Putamen (tissue), 1 donor: ENCODE data around the gene C1orf198.

Experiments
- DNase-seq: peaks from one replicate; pipeline ENCODE4 v3.0.0-alpha.2; 2016; ENCODE audit warnings: low spot score

The C1orf198 gene

DNA sequence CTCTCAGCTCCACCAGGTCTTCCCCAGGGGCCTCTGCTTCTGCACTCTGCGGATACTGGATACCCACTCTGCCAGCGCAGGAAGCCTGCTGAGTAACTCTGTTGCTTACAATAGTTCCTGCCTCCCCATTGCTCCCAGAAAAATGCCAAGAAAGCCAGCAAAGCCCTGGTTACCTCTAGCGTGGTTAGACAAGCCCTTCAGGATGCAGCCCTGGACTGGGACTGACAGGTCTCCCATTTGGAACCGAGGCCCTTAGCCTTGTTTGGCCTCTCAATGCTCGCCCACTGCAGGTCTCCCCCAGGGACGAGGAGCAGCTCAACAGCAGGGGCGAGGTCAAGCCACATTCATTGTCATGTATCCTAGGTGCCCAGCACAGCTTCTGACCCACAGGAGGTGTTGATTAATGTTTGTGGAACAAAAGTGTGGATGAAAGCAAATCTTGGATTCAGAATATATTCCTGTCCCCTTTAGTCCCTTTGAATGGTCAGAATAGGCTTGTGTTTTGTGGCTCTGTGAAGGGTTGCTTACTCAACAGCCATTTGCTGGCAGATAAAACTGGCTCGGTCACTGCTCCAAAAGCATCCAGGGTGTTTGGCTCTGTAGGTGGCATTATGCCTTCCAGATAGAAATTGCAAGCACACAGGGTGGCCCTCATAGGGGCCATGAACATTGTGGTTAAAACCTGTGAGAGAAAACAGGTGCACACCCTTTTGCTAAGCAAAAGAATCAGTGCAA lies 58.9 kb downstream of the C1orf198 start:
- DNase-seq, result no peak

DNA sequence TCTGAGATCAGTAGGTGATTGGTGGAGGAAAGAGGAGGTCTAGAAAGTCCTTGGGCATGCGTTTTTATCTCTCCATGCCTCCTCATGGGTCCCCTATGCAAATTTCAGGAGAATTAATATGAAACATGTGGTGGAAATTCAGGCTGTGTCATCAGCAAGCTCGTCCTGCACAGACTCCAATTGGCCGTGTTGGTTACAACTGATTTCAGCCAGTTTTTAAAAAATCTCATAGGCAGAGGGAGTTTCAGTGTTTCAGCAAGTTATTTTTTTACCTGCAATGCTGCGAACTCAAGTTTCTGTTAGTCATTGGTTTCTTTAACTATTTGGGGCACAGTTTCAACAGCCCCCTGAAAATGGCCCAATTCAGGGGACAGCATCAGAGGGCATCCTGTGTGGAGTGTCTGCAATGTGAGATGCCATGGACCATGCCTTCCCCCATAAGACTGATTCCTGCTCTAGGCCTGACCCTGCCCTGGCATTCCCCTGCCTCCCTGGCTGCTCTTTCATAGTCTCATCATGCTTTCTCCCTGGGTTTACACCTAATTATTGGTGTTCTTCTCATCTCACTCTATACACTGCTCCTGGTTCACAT lies 59.9 kb downstream of the C1orf198 start:
- no peak for DNase-seq

DNA sequence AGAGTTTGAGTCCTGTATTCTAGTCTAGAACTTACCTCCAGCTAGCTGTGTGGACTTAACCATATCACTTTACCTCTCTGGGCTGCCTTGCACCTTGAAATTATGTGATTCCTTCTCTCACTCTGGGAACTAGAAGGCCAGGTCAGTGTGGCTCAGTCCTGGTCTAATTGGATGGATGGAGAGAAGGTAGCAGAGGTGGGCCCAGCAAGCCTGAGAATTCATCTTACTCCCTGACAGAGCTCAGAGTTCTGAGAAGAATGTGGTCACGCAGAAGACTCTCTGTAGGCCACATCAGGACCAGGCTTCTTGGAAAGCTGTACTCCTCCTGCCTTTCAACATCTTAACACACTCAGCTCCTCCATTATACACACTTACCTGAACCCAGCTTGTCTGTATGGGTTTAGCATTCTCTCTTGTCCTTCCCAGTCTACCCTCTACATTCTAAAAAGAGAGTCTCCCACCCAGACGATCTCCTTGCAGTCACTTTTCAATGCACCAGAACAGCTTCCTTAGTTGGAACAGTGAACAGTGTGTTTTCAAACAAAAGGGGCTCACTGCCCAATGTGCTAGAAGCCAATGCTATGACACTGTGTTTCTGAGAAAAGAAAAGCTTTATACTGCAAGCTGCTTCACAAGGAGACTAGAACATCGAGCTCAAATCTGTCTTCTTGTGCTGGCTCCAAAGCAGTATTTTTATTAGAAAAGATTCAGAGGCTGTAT lies 60.6 kb downstream of the C1orf198 start:
- DNase-seq, result peak; percentile 96

DNA sequence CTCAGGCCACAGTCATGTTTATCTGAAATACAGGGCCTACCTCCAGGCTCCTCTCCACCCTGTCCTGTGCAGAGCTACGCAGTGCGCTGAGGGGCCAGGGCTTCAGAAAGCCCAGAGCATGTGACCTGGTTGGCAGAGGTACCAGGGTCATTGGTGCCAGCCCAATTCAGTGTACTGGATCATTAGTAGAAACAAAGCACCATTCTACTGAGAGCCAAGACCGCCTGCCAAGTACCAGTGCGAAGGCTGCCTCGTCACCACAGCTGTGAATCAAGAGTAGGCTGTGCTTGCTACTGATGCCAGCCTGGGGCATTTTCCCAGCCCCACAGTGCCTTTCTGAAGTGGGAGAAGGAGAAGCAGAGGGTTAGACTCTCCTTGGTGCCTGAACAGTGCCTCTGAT lies 61.3 kb downstream of the C1orf198 start:
- peak; percentile 99 for DNase-seq

DNA sequence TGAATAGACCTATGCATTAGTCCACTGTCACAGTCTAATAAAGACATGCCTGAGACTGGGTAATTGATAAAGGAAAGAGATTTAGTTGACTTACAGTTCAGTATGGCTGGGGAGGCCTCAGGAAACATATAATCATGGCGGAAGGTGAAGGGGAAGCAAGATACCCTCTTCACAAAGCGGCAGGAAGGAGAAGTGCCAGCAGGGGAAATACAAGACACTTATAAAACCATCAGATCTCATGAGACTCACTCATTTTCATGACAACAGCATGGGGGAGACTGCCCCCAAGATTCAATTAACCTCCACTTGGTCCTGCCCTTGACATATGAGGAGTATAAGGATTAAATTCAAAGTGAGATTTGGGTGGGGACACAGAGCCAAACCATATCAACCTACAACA lies 61.8 kb downstream of the C1orf198 start:
- DNase-seq, result no peak

DNA sequence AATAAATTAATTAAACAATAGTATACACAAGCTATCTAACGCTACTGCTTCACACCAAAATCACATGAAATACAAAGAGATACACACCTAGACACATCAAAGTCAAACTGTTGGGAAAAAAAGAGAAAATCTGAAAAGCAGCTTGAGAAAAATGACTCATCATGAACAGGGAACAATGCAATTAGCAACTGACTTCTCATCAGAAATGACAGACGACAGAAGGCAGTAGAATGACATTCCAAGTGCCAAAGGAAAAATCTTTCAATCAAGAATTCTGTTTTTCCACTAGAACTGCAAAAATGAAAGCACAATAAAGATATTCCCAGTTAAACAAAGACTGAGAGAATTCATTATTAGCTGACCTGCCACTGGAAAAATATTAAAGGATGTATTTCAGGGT lies 63.9 kb downstream of the C1orf198 start:
- peak; percentile 72 for DNase-seq

DNA sequence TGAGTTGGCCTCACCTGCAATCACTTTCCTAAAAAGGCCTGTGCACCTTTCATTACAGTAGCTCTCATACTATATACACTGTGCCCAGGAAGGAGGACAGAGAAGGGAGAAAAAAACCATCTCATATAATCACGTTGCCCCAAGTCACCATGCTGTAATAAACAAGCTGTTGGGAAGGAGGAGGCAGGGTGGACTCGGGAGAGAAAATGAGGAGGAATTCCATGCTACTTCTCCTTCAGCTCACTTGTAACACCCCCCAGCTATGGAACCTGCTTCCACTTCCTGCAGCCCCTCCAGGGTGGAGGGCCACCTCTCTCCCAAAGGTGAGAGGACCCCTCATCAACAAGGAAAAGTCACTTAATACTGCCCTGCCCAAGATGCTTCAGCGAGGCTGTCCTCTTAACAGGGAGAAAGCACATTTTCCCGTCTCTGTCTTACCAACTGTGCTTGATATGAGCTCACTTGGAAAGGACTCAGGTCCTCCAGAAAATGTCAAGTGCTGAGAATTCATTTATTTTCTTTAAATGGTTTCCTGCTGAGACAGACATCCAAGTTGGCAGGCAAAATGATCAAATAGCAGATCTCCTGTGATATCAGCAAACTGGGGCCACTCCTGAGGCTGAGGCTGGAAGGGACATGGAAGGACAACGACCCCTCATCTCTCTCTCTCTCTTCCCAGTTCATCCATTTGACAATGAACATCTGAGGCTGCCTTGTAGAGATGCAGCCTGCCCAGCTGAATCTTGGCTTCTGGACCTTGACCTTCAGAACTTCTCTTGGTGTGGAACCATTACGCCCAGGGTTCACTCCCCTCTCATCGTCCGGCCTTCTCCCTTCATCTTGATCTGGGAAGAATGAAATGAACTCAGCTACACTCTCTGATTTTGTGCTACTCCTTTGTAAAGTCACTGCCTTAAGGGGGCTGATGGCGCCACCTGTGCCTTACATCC lies 67.2 kb downstream of the C1orf198 start:
- DNase-seq, result no peak

DNA sequence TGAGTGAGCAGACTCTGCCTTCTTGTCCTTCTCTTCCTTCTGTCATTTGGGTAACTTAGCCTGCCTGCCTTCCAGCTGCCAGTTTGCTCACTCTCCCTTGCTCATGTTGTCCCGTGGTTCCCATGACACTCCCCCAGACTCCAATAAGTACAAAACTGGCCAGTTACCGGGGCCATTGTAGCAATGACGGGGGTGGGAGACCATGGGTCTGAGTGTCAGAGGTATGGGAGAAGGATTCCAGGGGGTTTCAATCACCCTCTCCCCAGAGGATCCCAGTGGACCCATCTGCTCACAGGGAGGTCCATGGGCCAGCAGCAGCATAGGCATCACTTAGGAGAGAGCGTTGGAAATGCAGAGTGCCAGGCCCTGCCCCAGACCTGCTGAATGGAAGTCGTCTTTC lies 69.8 kb downstream of the C1orf198 start:
- DNase-seq, result no peak

DNA sequence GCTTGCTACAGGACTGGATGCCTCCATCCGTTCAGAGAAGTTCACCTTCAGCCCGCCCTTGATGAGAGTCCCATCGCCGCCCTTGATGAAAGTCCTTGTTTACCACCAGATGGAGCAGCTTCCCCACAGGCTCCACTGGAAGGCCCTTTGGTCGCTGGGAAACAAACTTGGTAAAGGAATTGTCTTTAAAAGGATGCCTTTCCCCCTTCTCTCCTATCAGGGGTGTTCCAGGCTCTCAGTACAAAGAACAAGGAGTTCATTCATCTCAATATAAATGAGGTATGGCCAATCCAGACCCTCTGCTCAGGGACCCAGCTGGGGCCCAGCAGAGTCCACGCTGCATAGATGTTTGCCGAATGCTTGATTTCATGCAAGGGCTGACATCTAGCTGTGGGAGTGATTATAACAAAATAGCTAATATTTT lies 70.4 kb downstream of the C1orf198 start:
- DNase-seq, result peak; percentile 82

DNA sequence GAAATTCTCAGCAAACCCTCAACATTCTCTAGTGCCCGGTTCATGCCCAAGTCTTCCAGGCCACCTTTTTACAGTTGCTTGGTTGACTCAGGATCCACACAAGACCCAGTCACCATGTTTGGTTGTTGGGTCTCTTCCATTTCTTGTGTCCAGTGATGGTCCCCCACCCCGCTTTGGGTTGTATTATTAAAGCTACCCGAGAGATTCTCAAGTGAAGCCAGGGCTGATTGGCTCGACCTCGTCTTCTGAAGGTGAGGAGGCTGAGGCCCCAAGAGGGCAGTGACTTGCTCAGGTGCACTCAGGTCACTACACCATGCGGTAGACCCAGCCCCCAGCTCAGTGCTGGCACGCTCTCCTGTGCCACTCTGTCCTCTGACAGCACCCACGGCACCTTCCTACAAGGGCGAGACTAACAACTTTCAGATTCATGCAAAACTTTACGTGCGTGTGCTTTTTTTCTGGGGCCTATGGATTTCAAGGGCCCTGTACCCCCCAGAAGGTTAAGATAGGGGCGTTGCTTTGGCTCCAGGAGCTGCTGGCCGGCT lies 70.9 kb downstream of the C1orf198 start:
- DNase-seq, result no peak

DNA sequence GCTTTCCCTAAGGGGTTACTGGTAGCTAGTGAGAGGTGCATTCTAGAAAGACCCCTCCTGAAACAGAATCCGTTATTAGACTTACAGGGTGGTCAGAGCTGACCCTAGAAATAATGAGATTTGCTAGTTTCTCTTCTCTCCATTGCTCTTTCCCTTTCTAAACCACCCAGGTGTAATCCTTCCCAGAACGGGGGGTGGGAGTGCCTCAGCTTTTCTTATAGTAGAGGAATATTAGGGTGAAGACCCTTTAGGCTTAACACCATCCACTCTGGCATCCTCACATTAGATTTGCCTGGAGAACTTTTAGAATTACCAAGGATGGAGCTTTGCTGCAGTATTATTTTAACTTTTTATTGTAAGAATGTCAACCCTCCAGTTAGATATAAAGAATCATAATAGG lies 71.7 kb downstream of the C1orf198 start:
- DNase-seq, result no peak

DNA sequence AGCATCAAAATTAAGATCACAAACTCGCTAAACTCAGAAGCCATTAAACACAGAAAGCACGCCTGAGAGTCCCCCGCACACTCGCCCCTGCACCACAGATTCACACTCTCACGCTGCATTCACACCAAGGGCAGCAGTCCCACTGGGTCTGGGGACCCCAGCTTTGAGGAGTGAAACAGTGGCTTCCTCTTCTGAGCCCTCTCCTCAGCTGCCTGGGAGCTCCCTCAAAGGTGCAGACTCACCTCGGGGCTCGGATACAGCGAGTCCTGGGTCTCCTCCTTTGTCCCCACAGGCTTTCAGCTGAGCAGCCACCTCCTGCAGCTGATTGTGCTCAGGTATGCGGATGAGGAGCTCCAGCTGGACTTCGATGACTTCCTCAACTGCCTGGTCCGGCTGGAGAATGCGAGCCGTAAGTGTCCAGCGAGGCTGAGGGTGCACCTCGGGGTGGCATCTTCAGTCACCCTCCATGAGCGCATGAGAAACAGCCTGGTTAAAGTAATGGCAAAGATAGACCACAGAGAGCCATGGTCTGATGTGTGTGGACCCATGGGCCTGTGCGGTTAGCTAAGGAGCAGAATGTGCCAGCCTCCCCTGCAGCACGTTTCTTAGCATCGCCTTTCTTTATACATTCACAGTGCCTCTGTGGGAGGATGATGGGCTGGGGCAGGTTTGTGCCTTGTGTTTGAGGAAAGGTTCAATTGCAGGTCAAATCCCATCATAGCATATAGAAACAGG lies 73.3 kb downstream of the C1orf198 start:
- DNase-seq, result no peak

DNA sequence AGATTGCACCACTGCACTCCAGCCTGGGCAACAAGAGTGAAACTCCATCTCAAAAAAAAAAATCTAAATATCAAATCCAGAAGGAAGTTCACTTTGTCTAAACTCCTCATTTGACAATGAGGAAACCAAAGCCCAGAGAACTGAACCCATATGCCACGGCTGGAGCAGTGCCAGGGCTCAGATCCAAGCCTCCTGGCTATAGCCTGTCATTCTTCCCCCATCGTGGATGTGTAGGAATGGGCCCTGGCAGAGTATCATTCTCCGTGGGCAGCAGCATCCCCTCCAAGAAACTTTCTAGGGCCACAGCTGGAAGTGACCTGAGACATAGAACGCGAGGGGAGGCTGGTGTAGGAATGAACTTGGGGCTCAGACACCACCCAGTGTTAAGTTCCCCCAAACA lies 73.9 kb downstream of the C1orf198 start:
- no peak for DNase-seq

DNA sequence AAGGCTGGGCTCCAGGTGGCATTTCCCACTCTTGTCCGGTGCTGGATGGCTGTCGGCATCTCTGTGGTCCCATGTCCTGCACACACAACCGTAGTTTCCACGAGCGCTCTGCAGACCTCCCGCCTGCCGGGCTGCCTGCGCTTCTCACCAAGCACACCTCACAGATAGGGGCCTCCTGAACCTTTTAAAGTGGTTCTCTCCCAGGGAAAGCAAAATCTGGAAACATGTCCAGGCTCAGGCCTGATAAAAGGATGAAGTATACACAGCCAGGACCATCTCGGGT lies 74.9 kb downstream of the C1orf198 start:
- DNase-seq, result no peak

DNA sequence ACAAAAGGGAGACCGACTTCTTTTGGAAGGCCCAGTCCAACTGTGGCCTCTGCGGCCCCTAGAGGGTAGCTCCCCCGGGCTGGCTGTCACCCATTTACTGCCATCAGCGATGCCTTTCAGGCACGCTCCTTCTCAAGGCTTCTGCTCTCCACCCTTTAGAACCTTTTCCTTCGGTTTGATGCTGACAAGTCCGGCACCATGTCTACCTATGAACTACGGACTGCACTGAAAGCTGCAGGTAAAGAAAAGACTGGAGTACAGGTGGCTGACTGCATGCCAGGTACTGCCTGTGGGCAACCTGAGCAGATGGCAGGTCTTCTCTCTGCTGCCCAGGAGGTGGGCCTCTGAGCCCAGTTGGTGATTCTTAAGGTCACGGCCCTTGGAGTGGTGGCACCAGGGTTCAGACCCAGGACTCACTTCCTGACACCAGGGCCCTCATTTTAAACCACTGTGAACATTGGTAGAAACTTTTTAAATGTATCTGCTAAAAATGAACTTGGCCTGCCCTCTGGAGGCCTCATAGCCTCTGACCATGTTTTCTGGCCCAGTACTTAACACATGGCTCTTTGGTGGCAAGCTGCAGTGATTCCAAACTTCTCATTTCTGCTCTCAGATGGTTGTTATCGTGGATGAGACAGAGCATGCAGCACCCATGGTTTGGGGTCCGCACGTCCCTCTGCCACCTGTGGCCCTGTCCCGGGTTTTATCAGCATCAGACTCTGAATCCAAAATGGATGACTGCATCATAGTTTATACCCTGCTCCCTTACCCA lies 75.4 kb downstream of the C1orf198 start:
- no peak for DNase-seq

DNA sequence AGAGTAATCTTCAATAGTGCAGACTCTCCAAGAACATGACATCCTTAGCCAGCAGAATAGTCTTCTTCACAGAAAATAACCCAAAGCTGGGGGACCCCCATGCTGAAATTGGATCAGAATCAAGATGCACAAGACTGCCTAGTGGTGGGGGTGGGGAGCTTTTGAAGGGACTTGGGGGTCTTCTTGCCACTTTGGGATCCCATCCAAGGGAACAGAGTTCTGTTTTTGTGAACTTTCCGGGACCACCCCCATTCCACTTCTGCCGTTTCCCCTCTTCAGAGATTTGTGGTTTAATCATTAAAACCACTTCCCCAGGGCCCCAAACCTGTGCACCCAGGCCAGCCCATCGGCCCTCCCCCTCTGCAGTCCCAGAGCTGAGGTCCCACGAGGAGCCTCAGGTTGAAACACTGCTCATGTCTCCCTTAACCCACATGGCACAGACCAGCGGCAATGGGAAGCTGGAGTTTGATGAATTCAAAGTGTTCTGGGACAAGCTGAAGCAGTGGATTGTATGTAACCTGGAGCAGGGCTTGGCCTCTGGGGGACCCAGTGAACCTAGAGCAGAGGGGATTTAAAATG lies 76.2 kb downstream of the C1orf198 start:
- no peak for DNase-seq

DNA sequence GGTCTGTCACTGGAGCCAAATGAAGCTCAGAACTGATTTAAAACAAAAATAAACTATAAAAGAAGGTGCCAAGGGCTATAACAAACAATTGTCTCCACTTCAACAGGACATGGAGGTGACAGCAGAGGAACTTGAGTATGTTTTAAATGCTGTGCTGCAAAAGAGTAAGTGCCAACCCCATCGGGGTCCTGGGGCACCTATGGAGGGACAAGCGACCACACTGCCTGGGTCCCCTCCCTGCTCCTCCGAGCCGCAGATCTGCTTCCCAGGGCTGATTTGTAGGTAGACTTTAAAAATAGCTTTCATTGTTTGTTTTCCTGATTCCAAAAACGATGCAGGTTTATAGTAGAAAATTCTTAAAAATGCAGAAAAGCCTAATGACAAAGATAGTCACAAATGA lies 78.3 kb downstream of the C1orf198 start:
- DNase-seq, result no peak

DNA sequence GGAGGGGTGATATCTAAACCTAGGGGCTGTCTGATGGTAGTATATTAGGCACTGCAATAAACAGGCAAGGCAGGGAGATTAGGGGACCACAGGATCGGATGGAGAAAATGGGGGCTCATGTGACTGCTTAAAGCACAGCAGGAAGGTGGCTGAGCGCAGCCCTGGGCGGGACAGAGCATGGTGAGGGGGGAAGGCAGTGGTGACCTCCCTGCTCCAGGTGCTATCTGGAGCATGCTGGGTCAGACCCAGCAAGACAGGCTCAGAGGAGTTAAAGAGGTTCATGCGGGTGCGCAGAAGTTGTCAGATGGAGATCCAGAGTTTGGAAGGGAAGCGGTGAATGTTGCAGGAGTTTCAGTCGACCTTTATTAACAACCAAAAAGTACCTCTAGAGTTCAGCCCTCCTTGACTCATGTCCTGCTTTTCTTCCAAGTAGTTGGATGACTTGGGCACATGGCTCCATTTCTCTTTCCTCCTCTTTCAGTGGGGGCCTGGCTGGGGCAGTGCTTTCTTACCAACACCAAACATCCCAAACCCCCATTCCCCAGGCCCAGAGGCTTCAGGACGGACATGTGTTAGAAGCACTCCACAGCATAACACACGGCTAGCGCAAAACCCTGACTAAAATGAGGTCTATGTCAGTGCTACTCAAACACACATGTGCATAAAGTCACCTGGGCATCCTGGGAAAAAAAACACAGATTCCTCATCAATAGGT lies 79.6 kb downstream of the C1orf198 start:
- DNase-seq, result no peak

DNA sequence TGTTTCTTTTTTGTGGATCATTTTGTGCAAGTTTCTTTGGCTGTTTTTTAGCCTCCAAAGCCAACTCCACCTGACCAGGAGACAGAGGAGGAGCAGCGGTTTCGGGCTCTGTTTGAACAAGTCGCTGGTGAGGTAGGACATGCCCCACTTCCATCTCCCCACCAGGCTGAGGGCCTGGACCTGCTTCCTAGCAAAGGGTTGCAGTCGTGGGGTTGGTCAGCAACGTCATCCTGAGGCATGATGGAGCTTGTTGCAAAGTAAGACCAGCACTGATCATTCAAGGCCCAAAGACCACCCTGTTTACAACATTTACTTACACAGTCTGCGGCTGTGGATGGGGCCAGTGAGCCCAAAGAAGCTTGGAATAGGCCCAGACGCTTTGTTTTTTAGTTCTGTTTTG lies 80.8 kb downstream of the C1orf198 start:
- no peak for DNase-seq
